ENCODE data around the gene DPH5.

DNA sequence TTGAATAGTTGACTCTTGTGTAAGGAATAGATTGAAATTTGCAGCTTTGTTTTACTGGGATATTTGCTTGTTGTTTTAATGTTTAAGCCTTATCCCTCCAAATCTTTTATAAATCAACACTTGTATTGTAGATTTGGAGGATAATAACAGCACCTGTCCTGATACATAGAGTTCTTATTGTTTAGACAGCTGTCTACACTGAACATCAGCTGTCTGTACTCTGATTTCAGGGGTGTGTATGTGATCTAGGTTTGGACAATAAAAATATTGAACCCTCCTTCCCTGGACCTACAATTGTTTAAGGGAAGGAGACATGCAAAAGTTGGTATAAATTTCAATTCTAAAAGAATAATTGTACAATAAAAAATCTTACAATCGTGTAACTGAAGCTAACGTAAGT, 48.3 kb upstream of the DPH5 start:
- TF ChIP-seq ZNF24 (IDR thresholded peaks at IDR 0.05) (no peak), POLR2A (IDR thresholded peaks at IDR 0.05; ENCODE audit: low read depth, low read length) (no peak), ATF7 (IDR thresholded peaks at IDR 0.05; ENCODE audit: low read depth) (no peak), BHLHE40 (IDR thresholded peaks at IDR 0.05; ENCODE audit: borderline replicate concordance in 1 of 2, low read depth in 2 of 2, low read length in 1 of 2) (no peak), SMC3 (IDR thresholded peaks at IDR 0.05; ENCODE audit: borderline replicate concordance, low read length) (no peak), HCFC1 (IDR thresholded peaks at IDR 0.05; ENCODE audit: low read length) (no peak), EZH2 (IDR thresholded peaks at IDR 0.05; ENCODE audit: borderline replicate concordance, control insufficient read depth, low read depth, low read length) (no peak), CTCF (IDR thresholded peaks at IDR 0.05 in 2 of 3, conservative IDR thresholded peaks at IDR 0.05 in 1 of 3; ENCODE audit: control insufficient read depth in 2 of 3, extremely low read depth in 1 of 3, insufficient read depth in 1 of 3, low read depth in 3 of 3, low read length in 3 of 3) (no peak), CHD4 (IDR thresholded peaks at IDR 0.05) (no peak), ATF2 (IDR thresholded peaks at IDR 0.05; ENCODE audit: low read length) (no peak)
- TF ChIP-seq, protein P1, sequence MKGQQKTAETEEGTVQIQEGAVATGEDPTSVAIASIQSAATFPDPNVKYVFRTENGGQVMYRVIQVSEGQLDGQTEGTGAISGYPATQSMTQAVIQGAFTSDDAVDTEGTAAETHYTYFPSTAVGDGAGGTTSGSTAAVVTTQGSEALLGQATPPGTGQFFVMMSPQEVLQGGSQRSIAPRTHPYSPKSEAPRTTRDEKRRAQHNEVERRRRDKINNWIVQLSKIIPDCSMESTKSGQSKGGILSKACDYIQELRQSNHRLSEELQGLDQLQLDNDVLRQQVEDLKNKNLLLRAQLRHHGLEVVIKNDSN (IDR thresholded peaks at IDR 0.05; ENCODE audit: borderline replicate concordance, extremely low read length, insufficient read depth, low read depth, low read length), result no peak
- TF ChIP-seq, protein P2, sequence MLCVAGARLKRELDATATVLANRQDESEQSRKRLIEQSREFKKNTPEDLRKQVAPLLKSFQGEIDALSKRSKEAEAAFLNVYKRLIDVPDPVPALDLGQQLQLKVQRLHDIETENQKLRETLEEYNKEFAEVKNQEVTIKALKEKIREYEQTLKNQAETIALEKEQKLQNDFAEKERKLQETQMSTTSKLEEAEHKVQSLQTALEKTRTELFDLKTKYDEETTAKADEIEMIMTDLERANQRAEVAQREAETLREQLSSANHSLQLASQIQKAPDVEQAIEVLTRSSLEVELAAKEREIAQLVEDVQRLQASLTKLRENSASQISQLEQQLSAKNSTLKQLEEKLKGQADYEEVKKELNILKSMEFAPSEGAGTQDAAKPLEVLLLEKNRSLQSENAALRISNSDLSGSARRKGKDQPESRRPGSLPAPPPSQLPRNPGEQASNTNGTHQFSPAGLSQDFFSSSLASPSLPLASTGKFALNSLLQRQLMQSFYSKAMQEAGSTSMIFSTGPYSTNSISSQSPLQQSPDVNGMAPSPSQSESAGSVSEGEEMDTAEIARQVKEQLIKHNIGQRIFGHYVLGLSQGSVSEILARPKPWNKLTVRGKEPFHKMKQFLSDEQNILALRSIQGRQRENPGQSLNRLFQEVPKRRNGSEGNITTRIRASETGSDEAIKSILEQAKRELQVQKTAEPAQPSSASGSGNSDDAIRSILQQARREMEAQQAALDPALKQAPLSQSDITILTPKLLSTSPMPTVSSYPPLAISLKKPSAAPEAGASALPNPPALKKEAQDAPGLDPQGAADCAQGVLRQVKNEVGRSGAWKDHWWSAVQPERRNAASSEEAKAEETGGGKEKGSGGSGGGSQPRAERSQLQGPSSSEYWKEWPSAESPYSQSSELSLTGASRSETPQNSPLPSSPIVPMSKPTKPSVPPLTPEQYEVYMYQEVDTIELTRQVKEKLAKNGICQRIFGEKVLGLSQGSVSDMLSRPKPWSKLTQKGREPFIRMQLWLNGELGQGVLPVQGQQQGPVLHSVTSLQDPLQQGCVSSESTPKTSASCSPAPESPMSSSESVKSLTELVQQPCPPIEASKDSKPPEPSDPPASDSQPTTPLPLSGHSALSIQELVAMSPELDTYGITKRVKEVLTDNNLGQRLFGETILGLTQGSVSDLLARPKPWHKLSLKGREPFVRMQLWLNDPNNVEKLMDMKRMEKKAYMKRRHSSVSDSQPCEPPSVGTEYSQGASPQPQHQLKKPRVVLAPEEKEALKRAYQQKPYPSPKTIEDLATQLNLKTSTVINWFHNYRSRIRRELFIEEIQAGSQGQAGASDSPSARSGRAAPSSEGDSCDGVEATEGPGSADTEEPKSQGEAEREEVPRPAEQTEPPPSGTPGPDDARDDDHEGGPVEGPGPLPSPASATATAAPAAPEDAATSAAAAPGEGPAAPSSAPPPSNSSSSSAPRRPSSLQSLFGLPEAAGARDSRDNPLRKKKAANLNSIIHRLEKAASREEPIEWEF (IDR thresholded peaks at IDR 0.05; ENCODE audit: insufficient replicate concordance, low read depth, low read length), result no peak

All from GM12878 (cell line).